ENCODE results near the gene CKAP2.
"Not testable (repeated sequence)": the region's sequence is repeated elsewhere in the genome, so short reads cannot be mapped to it uniquely, and the experiment has no call there.

DNA sequence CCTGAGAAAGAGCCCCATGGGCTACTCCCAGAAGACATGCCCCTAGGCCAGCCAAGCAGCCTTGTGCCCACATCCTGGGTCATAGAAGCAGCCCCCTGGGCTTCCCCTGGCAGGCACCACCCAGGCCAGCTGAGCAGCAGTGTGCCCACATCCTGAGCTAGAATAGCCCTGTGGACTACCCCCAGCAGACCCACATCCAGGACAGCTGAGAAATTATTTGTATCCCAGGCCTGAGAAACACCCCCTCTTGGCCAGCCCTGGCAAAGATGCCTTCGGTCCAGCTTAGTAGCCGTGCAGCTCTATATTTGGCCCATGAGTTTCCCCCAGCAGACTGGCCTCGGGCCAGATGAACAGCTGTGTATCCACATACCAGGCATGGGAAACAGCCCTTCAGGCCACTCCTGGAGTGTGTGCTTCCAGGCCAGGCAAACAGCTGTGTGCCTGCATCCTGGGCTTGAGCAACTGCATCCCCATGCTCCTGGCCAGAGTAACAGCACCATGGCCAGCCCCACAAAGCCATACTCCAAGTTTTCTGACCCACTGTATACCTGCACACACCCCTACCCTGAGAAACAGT lies 55.0 kb downstream of the CKAP2 start:
- not testable (repeated sequence) for TF ChIP-seq SUZ12 (IDR thresholded peaks at IDR 0.05; ENCODE audit: extremely low read depth, insufficient read depth, insufficient read length); YY1 (IDR thresholded peaks at IDR 0.05; ENCODE audit: insufficient read depth, insufficient read length); ZNF274 (IDR thresholded peaks at IDR 0.05; ENCODE audit: low read depth, low read length)
